H1 (cell line): ENCODE results near the gene DNAAF3. TPM values are rescaled to one million over a fixed set of nuclear protein-coding genes. Genes with fewer than 3 reads are reported as not detected.

Experiments
- CTCF ChIA-PET: fragments of 300-600 bp; sonication (Branson Sonifier 250); formaldehyde crosslinking; loops from one replicate; lab custom pipeline; 2021; ENCODE audit not compliant: partially characterized antibody; lab: Charles Lee
- POLR2A ChIA-PET: fragments of 300-600 bp; sonication (Branson Sonifier 250); formaldehyde crosslinking; loops from one replicate; lab custom pipeline; 2021; ENCODE audit warnings: inconsistent platforms; ENCODE audit not compliant: partially characterized antibody; lab: Charles Lee
- DNase-seq, 2 experiments: peaks; one replicate each; pipeline versions ENCODE4 v3.0.0 to v3.0.0-alpha.2; 2010 to 2022; ENCODE audit warnings: low spot score in 2 of 2, low read depth in 1 of 2, mixed read lengths in 1 of 2
- FAIRE-seq: peaks from 2 replicates; lab custom pipeline; 2011; peaks lifted over from hg19 to GRCh38; lab: Jason Lieb, UNC
- H2AFZ ChIP-seq: 2 replicates; pipeline ENCODE4 v1.8.1; 2012; ENCODE audit warnings: low read length, inconsistent platforms
- H2AK5ac ChIP-seq: 2 replicates; pipeline ENCODE4 v1.6.1; 2013; ENCODE audit warnings: low read depth, low read length
- H2BK120ac ChIP-seq: replicated peaks from 2 replicates; pipeline ENCODE3; 2013; ENCODE audit warnings: low read depth, low read length, inconsistent platforms
- H2BK12ac ChIP-seq: 2 replicates; pipeline ENCODE4 v1.6.1; 2013; ENCODE audit warnings: low read depth, low read length
- H2BK15ac ChIP-seq: 2 replicates; pipeline ENCODE4 v1.6.1; 2013; ENCODE audit warnings: low read length
- H2BK20ac ChIP-seq: 2 replicates; pipeline ENCODE4 v1.6.1; 2013; ENCODE audit warnings: low read length
- H2BK5ac ChIP-seq: 2 replicates; pipeline ENCODE4 v1.6.1; 2013; ENCODE audit warnings: low read depth, low read length
- H3K14ac ChIP-seq: 2 replicates; pipeline ENCODE4 v1.6.1; 2013; ENCODE audit warnings: inconsistent platforms; ENCODE audit not compliant: insufficient read length
- H3K18ac ChIP-seq: 2 replicates; pipeline ENCODE4 v1.6.1; 2013; ENCODE audit warnings: low read length; ENCODE audit errors: extremely low read depth
- H3K23ac ChIP-seq: 2 replicates; pipeline ENCODE4 v1.6.1; 2013; ENCODE audit warnings: inconsistent platforms; ENCODE audit not compliant: insufficient read length
- H3K23me2 ChIP-seq: 2 replicates; pipeline ENCODE4 v1.6.1; 2013; ENCODE audit warnings: low read depth, low read length
- H3K27ac ChIP-seq: 2 replicates; pipeline ENCODE4 v1.6.1; 2011; ENCODE audit warnings: low read depth, low read length, inconsistent platforms
- H3K27me3 ChIP-seq, 4 experiments: replicated peaks in 1 of 4; 1 replicate in 1 of 4; 2 replicates in 3 of 4; pipeline versions ENCODE4 v1.6.1 to v1.8.1; 2011 to 2013; ENCODE audit warnings: low read length in 3 of 4, mild to moderate bottlenecking in 3 of 4, inconsistent platforms in 2 of 4, mixed read lengths in 2 of 4, moderate library complexity in 1 of 4; ENCODE audit not compliant: control insufficient read depth in 3 of 4, insufficient read depth in 3 of 4; ENCODE audit errors: extremely low read depth in 1 of 4
- H3K36me3 ChIP-seq, 4 experiments: 2 replicates each; pipeline versions ENCODE4 v1.6.1 to v1.8.1; 2011 to 2013; ENCODE audit warnings: mild to moderate bottlenecking in 4 of 4, low read length in 3 of 4, moderate library complexity in 2 of 4, control low read depth in 1 of 4, inconsistent platforms in 1 of 4; ENCODE audit not compliant: insufficient read depth in 4 of 4, control insufficient read depth in 2 of 4
- H3K4ac ChIP-seq: replicated peaks from 2 replicates; pipeline ENCODE3; 2013; ENCODE audit warnings: low read length, low read depth, mixed read lengths, inconsistent platforms; ENCODE audit not compliant: insufficient read length
- H3K4me1 ChIP-seq, 4 experiments: replicated peaks in 1 of 4; 1 replicate in 1 of 4; 2 replicates in 3 of 4; pipeline versions ENCODE4 v1.6.1 to v1.8.1; 2011 to 2013; ENCODE audit warnings: low read length in 3 of 4, inconsistent platforms in 2 of 4, mixed read lengths in 1 of 4; ENCODE audit not compliant: insufficient read depth in 4 of 4, control insufficient read depth in 3 of 4
- H3K4me2 ChIP-seq, 2 experiments: 2 replicates each; pipeline versions ENCODE4 v1.6.1 to v1.8.1; 2011 to 2013; ENCODE audit warnings: low read depth in 2 of 2, low read length in 2 of 2, control low read depth in 1 of 2, inconsistent platforms in 1 of 2, mild to moderate bottlenecking in 1 of 2; ENCODE audit not compliant: insufficient read depth in 1 of 2
- H3K4me3 ChIP-seq, 4 experiments: fragments of 200-600, 300-600 bp in 1 of 4; sonication (generic), shearing (Covaris generic), sonication (Bioruptor Twin) in 1 of 4; 2 replicates each; pipeline versions ENCODE4 v1.5.1 to v1.8.1; 2011 to 2016; ENCODE audit warnings: low read length in 4 of 4, low read depth in 3 of 4, control low read depth in 2 of 4, inconsistent platforms in 2 of 4, mild to moderate bottlenecking in 2 of 4, mixed read lengths in 1 of 4, moderate library complexity in 1 of 4; ENCODE audit not compliant: insufficient read depth in 2 of 4; ENCODE audit errors: extremely low read depth in 1 of 4
- H3K56ac ChIP-seq: replicated peaks from 2 replicates; pipeline ENCODE3; 2013; ENCODE audit warnings: low read depth, mild to moderate bottlenecking, mixed read lengths, low read length, inconsistent platforms; ENCODE audit not compliant: insufficient read length
- H3K79me1 ChIP-seq: 2 replicates; pipeline ENCODE4 v1.6.1; 2013; ENCODE audit warnings: low read depth, low read length, control low read depth
- H3K79me2 ChIP-seq, 2 experiments: 2 replicates each; pipeline versions ENCODE4 v1.6.1 to v1.8.1; 2012 to 2013; ENCODE audit warnings: low read length in 2 of 2, mild to moderate bottlenecking in 2 of 2, inconsistent platforms in 1 of 2; ENCODE audit not compliant: insufficient read depth in 2 of 2, control insufficient read depth in 1 of 2
- H3K9ac ChIP-seq, 4 experiments: replicated peaks in 1 of 4; 1 replicate in 1 of 4; 2 replicates in 3 of 4; pipeline versions ENCODE4 v1.6.1 to v1.8.1; 2011 to 2013; ENCODE audit warnings: low read depth in 3 of 4, low read length in 3 of 4, control low read depth in 2 of 4, mild to moderate bottlenecking in 2 of 4, moderate library complexity in 2 of 4, inconsistent platforms in 1 of 4; ENCODE audit errors: extremely low read depth in 1 of 4
- H3K9me3 ChIP-seq, 2 experiments: 2 replicates each; pipeline versions ENCODE4 v1.6.1 to v1.8.1; 2012 to 2013; ENCODE audit warnings: mild to moderate bottlenecking in 2 of 2, moderate library complexity in 2 of 2, control low read depth in 1 of 2, inconsistent platforms in 1 of 2, low read depth in 1 of 2, low read length in 1 of 2, mixed read lengths in 1 of 2; ENCODE audit not compliant: insufficient read depth in 2 of 2
- H4K20me1 ChIP-seq, 2 experiments: replicated peaks in 1 of 2; 2 replicates each; pipeline versions ENCODE3 to v1.8.1; 2011 to 2013; ENCODE audit warnings: inconsistent platforms in 2 of 2, low read length in 2 of 2, mild to moderate bottlenecking in 1 of 2; ENCODE audit not compliant: insufficient read depth in 2 of 2, control insufficient read depth in 1 of 2
- H4K5ac ChIP-seq: 2 replicates; pipeline ENCODE4 v1.6.1; 2013; ENCODE audit warnings: low read length, low read depth, mixed read lengths, inconsistent platforms; ENCODE audit not compliant: insufficient read length
- H4K8ac ChIP-seq: 2 replicates; pipeline ENCODE4 v1.8.0; 2013; ENCODE audit warnings: mild to moderate bottlenecking, moderate library complexity, low read length, inconsistent platforms; ENCODE audit not compliant: insufficient read depth; ENCODE audit errors: extremely low read depth
- H4K91ac ChIP-seq: replicated peaks from 2 replicates; pipeline ENCODE3; 2013; ENCODE audit warnings: low read length, mixed read lengths, inconsistent platforms; ENCODE audit not compliant: insufficient read length
- NRF1 ChIP-seq: IDR thresholded peaks from 2 replicates; pipeline ENCODE4 v1.6.1; 2011; ENCODE audit warnings: mild to moderate bottlenecking, low read depth, low read length, improper control_type of control experiment
- POLR2AphosphoS5 ChIP-seq: IDR thresholded peaks from 2 replicates; pipeline ENCODE4 v1.6.1; 2011; ENCODE audit warnings: low read depth, low read length
- RAD21 ChIP-seq, 2 experiments: IDR thresholded peaks in 1 of 2; conservative IDR thresholded peaks in 1 of 2; 2 replicates each; pipeline ENCODE4 v1.6.1; 2011; ENCODE audit warnings: low read depth in 2 of 2, low read length in 2 of 2, improper control_type of control experiment in 1 of 2, inconsistent platforms in 1 of 2, mild to moderate bottlenecking in 1 of 2, moderate library complexity in 1 of 2
- SP2 ChIP-seq: IDR thresholded peaks from 2 replicates; pipeline ENCODE4 v1.6.1; 2012; ENCODE audit warnings: mild to moderate bottlenecking, low read length, inconsistent platforms
- WGBS, 2 experiments: shearing (Covaris generic) in 1 of 2; methylation state at CpG; one replicate each; pipeline versions ENCODE4 v1.1.6 to v1.1.7; 2013 to 2015; ENCODE audit warnings: low lambda C conversion rate in 2 of 2, mixed read lengths in 2 of 2, inconsistent platforms in 1 of 2, low coverage in 1 of 2, missing lambda C conversion rate in 1 of 2; ENCODE audit not compliant: insufficient replicate concordance in 2 of 2, insufficient coverage in 1 of 2, insufficient read length in 1 of 2; ENCODE audit errors: extremely low coverage in 1 of 2, missing lambda C conversion rate in 1 of 2; 5-methylcytosine and 5-hydroxymethylcytosine counted together
- polyA plus RNA-seq, 7 experiments: library from polyadenylated mRNA; depleted of rRNA in 3 of 7; stranded (reverse) in 5 of 7; unstranded in 2 of 7; fragments of >200 nt in 5 of 7; fragments of 200-250 nt in 2 of 7; gene quantifications; 1 replicate in 5 of 7; 2 replicates in 1 of 7; 4 replicates in 1 of 7; pipeline versions ENCODE4 v1.2.1 to v1.2.3, GENCODE V29; 2011 to 2013; ENCODE audit warnings: missing spikeins in 2 of 7, mixed read lengths in 2 of 7
- total RNA-seq: library from RNA; stranded (reverse); fragmentation: NEBNext Ultra II Directional; extraction: Animal tissue kit (Norgen Biotek cat#: 25700); gene quantifications from 2 replicates; pipeline ENCODE4 v1.2.1, GENCODE V29; 2021
- TF ChIP-seq, protein P1 (sequence below): IDR thresholded peaks from 2 replicates; pipeline ENCODE4 v1.6.1; 2012; ENCODE audit warnings: inconsistent platforms
- TF ChIP-seq, protein P2 (sequence below): IDR thresholded peaks from 2 replicates; pipeline ENCODE4 v1.6.1; 2011; ENCODE audit warnings: low read length, improper control_type of control experiment

DNAAF3 gene
- total and polyA plus RNA-seq, 2 of the 8 experiments (the other 6 are each of a cell fraction or from before 2014, with no cell fraction given), result 5.4 to 8.0 TPM

- peaks cover 14 to 21% of the 10 kb centered on the region in 2 experiments for H4K20me1 ChIP-seq
- H3K36me3 ChIP-seq, result peaks cover 0 to 4% (median 0%) of the 10 kb centered on the region in 4 experiments; a peak in 1 of 8 replicates
- no peak overlapping the region for H2BK15ac ChIP-seq
- H2AFZ ChIP-seq, result no peak overlapping the region
- H3K56ac ChIP-seq, result no peak overlapping the region
- WGBS, 2 experiments, result 86% methylated on average over 19 of the region's 20 CpGs; no CpG with 5 or more reads in 1 of the 2 experiments
- H3K9ac ChIP-seq, result no peak overlapping the region
- no peak overlapping the region for H4K8ac ChIP-seq
- peaks cover 25% of the 10 kb centered on the region for H3K79me1 ChIP-seq
- peaks cover 0 to 8% (median 6%) of the 10 kb centered on the region in 4 experiments; a peak in 5 of 7 replicates for H3K4me1 ChIP-seq
- no peak overlapping the region for H2BK120ac ChIP-seq
- ChIA-PET CTCF (interaction anchor here (1.2 kb wide), 1 partner anchor 21 kb away, joined by 3 read pairs; no protein-coding TSS in a partner anchor), POLR2A (interaction anchor here (0.6 kb wide), 1 partner anchor 8 kb away, joined by 3 read pairs; no protein-coding TSS in a partner anchor)
- no peak overlapping the region for H3K23ac ChIP-seq
- no peak for FAIRE-seq
- H3K14ac ChIP-seq, result no peak overlapping the region
- H3K79me2 ChIP-seq, result peaks cover 0 to 10% of the 10 kb centered on the region in 2 experiments; a peak in 2 of 4 replicates
- H4K91ac ChIP-seq, result no peak overlapping the region
- no peak overlapping the region for H3K18ac ChIP-seq
- no peaks in the 10 kb centered on the region for H3K23me2 ChIP-seq
- no peak overlapping the region for H2BK12ac ChIP-seq
- no peak overlapping the region for H3K4ac ChIP-seq
- no peak overlapping the region for H3K27ac ChIP-seq
- no peak overlapping the region for H4K5ac ChIP-seq
- no peak overlapping the region for H3K4me3 ChIP-seq
- no peak for DNase-seq
- no peak overlapping the region for H3K4me2 ChIP-seq
- 0 out of 2 replicates have a peak overlapping the region, but pooled peaks have one; percentile 37 for H2BK5ac ChIP-seq
- no peaks in the 10 kb centered on the region for H3K9me3 ChIP-seq
- H2AK5ac ChIP-seq, result no peak overlapping the region
- H2BK20ac ChIP-seq, result no peak overlapping the region
- no peaks in the 10 kb centered on the region for H3K27me3 ChIP-seq
- TF ChIP-seq SP2 (no peak), RAD21 (IDR thresholded peaks at IDR 0.05 in 1 of 2, conservative IDR thresholded peaks at IDR 0.05 in 1 of 2; ENCODE audit: low read depth in 2 of 2, low read length in 2 of 2) (0 out of 4 replicates have a peak, but pooled peaks of 1 of the 2 experiments have one; percentile 3), NRF1 (no peak), POLR2AphosphoS5 (no peak)
- TF ChIP-seq, protein P1, sequence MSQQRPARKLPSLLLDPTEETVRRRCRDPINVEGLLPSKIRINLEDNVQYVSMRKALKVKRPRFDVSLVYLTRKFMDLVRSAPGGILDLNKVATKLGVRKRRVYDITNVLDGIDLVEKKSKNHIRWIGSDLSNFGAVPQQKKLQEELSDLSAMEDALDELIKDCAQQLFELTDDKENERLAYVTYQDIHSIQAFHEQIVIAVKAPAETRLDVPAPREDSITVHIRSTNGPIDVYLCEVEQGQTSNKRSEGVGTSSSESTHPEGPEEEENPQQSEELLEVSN, result no peak
- TF ChIP-seq, protein P2, sequence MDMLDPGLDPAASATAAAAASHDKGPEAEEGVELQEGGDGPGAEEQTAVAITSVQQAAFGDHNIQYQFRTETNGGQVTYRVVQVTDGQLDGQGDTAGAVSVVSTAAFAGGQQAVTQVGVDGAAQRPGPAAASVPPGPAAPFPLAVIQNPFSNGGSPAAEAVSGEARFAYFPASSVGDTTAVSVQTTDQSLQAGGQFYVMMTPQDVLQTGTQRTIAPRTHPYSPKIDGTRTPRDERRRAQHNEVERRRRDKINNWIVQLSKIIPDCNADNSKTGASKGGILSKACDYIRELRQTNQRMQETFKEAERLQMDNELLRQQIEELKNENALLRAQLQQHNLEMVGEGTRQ, result no peak
These were observed 56.7 kb downstream of the DNAAF3 start for GRCh38 chr19:55109527-55110291.
